GM23248 (cell line): ENCODE data around the gene ANKRD36.
"Not testable (repeated sequence)": the region's sequence is repeated elsewhere in the genome, so short reads cannot be mapped to it uniquely, and the experiment has no call there.

Experiments used
- EZH2 ChIP-seq: fragments of 200-600 bp; sonication (generic); IDR thresholded peaks from 2 replicates; pipeline ENCODE4 v1.6.1; 2018; ENCODE audit warnings: antibody characterized with exemption, mild to moderate bottlenecking; ENCODE audit not compliant: insufficient read depth, poor library complexity, severe bottlenecking
- EZH2phosphoT487 ChIP-seq: fragments of 200-600 bp; sonication (generic); IDR thresholded peaks from 2 replicates; pipeline ENCODE4 v1.6.1; 2018; ENCODE audit warnings: antibody characterized with exemption, moderate library complexity, mild to moderate bottlenecking, low read depth; ENCODE audit not compliant: insufficient read depth

DNA sequence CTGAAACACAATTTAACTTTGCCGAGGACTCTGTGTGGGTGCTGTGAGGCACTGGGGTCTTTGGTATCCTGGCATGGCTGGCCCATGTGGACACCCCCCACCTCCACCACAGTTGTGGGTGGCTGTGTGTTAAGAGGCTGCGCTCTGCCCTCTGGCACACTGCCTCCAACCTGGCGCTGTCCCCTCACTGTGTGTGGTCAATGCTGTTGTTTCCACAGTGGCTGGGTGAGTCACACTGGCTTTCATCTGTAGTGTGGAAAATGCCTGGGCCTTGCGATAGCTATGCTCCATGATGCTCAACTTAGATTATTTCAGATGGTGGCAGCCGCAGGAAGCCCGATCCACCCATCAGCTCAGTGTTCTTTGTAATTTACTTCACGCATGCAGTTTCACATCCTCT, 27.9 kb upstream of the ANKRD36 start:
- not testable (repeated sequence) for TF ChIP-seq EZH2, EZH2phosphoT487
